GM23338 (cell line): ENCODE measurements around the gene HYCC2.
A peak's percentile ranks its signal among the peaks of the same experiment; 100 is the strongest.

Experiments
- CREB1 ChIP-seq: fragments of 250-450 bp; sonication (Bioruptor Pico); IDR thresholded peaks from 2 replicates; pipeline ENCODE4 v1.5.0; 2020; ENCODE audit warnings: low read depth, mild to moderate bottlenecking, moderate library complexity
- EZH2 ChIP-seq: fragments of 200-600 bp; sonication (generic); IDR thresholded peaks from one replicate; pipeline ENCODE4 v1.8.0; 2017; ENCODE audit warnings: antibody characterized with exemption, mild to moderate bottlenecking, low read depth; ENCODE audit not compliant: unreplicated experiment
- JUNB ChIP-seq: IDR thresholded peaks from one replicate; pipeline ENCODE4 v1.6.1; 2016; ENCODE audit warnings: antibody characterized with exemption; ENCODE audit not compliant: unreplicated experiment
- POLR2AphosphoS5 ChIP-seq: IDR thresholded peaks from 2 replicates; pipeline ENCODE4 v1.6.1; 2016; ENCODE audit warnings: antibody characterized with exemption, low read depth
- STAT1 ChIP-seq: IDR thresholded peaks from one replicate; pipeline ENCODE4 v1.6.1; 2016; ENCODE audit warnings: antibody characterized with exemption; ENCODE audit not compliant: unreplicated experiment
- TF ChIP-seq, protein P1 (sequence below), 2 experiments: fragments of 200-600 bp in 1 of 2; sonication (generic) in 1 of 2; conservative IDR thresholded peaks; 2 replicates each; pipeline versions ENCODE4 v1.5.1 to v1.6.1; 2016 to 2017; ENCODE audit warnings: antibody characterized with exemption in 2 of 2, low read depth in 2 of 2, mild to moderate bottlenecking in 2 of 2, moderate library complexity in 1 of 2
- TF ChIP-seq, protein P2 (sequence below): IDR thresholded peaks from 2 replicates; pipeline ENCODE4 v1.6.1; 2016; ENCODE audit warnings: antibody characterized with exemption
- TF ChIP-seq, protein P3 (sequence below): IDR thresholded peaks from one replicate; pipeline ENCODE4 v1.6.1; 2018; ENCODE audit warnings: antibody characterized with exemption; ENCODE audit not compliant: unreplicated experiment

DNA sequence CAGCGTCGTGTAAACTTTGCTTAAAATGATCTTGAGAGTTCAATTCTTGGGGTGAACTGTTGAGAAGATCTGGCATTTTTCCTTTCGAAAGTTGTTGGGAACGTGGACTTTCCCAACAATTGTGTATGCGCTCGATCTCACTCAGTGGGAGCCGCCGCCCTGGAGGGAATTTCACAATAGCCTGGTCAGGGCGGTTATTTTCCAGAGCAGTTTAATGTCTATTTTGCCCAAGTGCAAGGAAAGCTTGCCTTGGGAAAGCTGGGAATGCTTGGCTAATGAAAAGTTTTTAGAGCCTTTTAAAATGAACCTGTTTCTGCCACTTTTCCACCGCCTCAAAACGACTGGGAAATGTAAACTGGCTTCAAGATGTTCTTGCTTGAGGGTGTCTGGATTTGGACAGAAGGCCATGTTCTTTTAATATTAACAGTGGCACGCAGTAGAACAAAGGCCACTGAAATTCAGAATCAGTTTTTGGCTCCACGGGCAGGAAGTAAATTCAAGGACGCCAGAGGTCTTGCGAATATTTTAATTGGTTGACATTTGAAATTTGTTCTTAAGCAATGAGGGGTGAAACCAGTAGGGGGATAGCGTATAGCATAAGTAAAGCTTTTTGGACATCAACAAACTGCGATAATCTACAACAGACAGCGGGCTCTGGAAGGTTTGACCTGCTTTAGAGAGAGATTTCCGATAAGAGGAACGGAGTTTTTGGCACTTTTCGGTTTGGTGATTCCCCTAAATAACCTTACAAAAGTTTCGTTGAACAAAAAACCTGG lies 45.7 kb upstream of the HYCC2 start:
- TF ChIP-seq, protein P1, sequence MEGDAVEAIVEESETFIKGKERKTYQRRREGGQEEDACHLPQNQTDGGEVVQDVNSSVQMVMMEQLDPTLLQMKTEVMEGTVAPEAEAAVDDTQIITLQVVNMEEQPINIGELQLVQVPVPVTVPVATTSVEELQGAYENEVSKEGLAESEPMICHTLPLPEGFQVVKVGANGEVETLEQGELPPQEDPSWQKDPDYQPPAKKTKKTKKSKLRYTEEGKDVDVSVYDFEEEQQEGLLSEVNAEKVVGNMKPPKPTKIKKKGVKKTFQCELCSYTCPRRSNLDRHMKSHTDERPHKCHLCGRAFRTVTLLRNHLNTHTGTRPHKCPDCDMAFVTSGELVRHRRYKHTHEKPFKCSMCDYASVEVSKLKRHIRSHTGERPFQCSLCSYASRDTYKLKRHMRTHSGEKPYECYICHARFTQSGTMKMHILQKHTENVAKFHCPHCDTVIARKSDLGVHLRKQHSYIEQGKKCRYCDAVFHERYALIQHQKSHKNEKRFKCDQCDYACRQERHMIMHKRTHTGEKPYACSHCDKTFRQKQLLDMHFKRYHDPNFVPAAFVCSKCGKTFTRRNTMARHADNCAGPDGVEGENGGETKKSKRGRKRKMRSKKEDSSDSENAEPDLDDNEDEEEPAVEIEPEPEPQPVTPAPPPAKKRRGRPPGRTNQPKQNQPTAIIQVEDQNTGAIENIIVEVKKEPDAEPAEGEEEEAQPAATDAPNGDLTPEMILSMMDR (conservative IDR thresholded peaks at IDR 0.05; ENCODE audit: low read depth in 2 of 2) = peak in 1 of 2 experiments; percentile 39; a peak in 2 of 4 replicates
- TF ChIP-seq, protein P2, sequence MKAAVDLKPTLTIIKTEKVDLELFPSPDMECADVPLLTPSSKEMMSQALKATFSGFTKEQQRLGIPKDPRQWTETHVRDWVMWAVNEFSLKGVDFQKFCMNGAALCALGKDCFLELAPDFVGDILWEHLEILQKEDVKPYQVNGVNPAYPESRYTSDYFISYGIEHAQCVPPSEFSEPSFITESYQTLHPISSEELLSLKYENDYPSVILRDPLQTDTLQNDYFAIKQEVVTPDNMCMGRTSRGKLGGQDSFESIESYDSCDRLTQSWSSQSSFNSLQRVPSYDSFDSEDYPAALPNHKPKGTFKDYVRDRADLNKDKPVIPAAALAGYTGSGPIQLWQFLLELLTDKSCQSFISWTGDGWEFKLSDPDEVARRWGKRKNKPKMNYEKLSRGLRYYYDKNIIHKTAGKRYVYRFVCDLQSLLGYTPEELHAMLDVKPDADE = no peak
- TF ChIP-seq EZH2 (no peak), STAT1 (no peak), POLR2AphosphoS5 (no peak), CREB1 (no peak), JUNB (no peak)
- TF ChIP-seq, protein P3, sequence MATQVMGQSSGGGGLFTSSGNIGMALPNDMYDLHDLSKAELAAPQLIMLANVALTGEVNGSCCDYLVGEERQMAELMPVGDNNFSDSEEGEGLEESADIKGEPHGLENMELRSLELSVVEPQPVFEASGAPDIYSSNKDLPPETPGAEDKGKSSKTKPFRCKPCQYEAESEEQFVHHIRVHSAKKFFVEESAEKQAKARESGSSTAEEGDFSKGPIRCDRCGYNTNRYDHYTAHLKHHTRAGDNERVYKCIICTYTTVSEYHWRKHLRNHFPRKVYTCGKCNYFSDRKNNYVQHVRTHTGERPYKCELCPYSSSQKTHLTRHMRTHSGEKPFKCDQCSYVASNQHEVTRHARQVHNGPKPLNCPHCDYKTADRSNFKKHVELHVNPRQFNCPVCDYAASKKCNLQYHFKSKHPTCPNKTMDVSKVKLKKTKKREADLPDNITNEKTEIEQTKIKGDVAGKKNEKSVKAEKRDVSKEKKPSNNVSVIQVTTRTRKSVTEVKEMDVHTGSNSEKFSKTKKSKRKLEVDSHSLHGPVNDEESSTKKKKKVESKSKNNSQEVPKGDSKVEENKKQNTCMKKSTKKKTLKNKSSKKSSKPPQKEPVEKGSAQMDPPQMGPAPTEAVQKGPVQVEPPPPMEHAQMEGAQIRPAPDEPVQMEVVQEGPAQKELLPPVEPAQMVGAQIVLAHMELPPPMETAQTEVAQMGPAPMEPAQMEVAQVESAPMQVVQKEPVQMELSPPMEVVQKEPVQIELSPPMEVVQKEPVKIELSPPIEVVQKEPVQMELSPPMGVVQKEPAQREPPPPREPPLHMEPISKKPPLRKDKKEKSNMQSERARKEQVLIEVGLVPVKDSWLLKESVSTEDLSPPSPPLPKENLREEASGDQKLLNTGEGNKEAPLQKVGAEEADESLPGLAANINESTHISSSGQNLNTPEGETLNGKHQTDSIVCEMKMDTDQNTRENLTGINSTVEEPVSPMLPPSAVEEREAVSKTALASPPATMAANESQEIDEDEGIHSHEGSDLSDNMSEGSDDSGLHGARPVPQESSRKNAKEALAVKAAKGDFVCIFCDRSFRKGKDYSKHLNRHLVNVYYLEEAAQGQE = no peak
